GM21825 (cell line): ENCODE data around the gene DNAJB4.

Experiments
- ATAC-seq: cut with Tn5 transposase; IDR thresholded peaks from one replicate; pipeline ENCODE4 v1.9.1; 2021; ENCODE audit warnings: mild to moderate bottlenecking, moderate library complexity; ENCODE audit not compliant: unreplicated experiment

Gene DNAJB4

DNA sequence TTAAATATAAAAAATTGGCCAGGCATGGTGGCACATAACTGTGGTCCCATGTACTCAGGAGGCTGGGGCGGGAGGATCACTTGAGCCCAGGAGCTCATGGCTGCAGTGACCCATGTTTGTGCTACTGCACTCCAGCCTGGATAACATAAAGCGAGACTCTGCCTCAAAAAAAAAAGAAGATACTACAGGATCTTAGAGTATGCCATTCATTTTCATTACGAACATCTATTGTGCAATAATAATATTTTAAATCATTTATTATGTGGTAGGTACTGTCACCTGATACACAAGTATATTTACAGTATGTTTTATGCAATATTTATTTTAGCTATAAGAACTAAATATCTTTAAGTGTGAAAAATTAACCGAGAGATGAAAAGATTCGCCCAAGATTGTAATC, 31.7 kb downstream of the DNAJB4 start:
- ATAC-seq = no peak

DNA sequence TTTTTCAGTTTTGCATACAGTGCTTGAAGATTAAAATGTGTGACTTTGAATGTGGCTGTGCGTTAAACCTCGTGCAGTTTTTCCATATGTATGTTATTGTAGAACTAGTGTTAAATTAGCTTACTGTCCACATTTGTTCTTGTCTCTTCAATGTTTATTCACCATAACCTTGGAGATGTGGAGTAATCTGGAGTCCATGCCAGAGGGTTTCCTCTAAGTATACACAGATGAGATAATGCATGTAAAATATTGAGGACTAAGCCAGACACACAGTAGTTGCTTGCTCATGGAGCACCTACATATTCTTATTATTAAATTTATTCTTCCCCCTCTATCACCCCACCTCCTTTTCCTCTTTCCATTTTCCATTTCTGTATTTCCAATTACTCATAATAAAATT, 33.3 kb downstream of the DNAJB4 start:
- ATAC-seq = no peak

DNA sequence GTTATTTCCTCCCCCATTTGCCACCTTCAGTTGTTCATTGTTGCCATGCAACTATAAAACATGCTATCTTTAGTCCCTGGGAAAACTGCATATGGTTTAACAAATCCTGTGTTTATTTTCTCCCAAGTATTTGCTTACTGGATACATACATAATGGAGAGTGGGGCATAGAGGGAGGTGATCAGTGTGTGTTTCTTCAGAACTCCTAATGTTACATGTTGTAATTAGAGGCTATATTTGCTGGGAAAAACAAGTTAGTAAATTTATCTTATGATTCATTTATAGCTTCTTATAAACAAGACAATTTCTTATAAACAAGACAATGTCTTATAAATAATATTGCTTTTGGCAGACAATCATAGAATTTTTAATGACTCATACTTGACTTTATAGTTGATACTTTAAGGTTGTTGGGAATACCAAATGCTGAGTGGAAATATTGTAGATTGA, 33.8 kb downstream of the DNAJB4 start:
- no peak for ATAC-seq

DNA sequence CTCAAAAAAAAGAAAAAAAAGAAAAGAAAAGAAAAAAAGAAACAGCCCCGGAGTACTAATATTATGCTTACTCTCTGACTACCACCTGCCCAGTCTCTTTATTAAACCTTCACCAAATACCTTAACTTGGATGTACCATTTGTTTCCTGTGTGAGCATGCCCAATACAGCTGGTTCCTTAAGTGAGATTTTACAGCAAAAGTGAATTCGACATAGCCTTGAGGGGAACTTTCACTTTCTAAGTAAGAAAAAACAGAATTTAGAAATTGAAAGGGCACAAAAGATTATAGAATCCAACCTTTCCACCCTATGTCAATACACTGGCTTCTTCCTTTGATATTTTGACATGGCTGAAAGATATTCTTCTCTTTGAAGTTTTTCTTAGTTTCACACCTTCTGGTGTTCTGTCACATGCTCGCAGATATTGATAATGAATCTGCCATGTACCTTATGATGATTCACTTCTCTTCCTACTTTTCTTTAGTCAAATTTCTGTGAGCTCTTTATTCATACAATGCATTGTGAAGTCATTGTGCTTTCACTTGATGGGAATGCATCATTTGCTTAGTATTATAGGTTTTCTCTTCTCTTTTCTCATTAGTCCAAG, 35.8 kb downstream of the DNAJB4 start:
- ATAC-seq = no peak

DNA sequence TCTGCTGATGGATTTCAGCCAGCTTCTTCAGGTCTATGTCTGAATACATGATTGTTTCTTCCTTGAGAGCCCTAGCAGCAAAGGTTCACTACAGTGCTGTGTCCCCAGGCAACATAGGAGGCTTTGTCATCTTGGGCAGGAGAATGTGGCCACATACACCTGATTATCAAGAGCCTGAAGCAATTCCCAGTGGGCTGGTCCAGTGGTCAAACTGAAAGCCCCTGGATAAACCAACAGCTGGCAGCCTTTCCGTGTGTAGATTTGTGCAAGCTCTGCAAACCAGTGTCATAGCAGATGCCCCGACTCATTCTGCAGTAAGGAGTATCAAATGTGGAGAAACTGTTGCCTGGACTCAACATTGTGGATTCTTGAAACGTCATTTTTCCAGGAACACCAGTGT, 38.7 kb downstream of the DNAJB4 start:
- ATAC-seq = no peak

DNA sequence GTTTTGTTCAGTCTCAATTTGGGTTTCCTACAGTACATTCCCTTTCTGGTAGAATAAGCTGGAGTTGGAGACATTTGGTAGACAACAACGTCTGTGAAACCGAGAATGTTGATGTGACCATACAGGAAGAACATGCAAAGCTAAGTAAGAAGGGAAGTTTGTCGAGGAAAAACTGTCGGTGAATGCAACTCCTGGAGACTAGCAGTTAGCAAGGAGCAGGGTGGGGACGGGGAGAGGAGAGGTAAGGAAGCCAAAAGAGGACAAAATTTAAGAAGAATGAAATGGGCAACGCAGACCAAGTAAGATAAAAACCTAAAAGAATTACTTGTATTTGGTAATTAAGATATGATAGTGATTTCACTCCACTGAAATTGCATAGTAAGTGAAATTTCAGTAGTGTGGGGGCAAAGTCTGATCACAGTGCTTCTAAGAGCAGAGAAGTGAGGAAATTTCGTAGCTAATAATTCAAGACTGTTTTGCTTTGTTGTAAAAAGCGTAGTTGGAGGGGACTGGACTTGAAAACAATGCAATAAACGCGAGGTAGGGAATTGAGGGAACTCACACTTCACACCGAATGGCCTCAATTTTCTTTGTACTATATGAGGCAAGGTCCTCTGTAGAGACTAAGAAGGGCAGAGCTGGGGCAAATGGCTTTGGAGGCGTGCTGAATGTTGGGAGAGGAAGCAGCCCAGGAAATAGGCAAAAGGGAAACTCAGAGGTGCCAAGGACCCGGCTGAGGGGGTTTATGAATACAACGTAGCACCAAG, 40.2 kb downstream of the DNAJB4 start:
- no peak for ATAC-seq

DNA sequence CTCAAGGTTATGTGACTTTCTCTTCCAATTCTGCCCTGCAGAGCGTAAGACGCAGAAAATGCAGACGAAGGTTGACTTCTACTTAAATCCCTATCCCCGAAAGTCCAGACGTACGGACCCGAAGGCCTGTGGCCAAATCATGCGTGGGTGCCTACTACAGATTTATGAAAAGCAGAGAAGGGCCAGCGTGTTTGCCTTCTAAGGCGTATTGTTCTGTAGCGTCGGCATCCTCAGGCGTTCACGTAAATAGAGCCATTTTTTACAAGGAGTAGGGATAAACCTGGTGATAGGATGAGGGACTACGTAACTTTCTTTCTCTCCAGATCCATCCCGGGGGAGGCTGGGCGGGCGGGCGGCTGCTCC, 40.8 kb downstream of the DNAJB4 start:
- no peak for ATAC-seq

DNA sequence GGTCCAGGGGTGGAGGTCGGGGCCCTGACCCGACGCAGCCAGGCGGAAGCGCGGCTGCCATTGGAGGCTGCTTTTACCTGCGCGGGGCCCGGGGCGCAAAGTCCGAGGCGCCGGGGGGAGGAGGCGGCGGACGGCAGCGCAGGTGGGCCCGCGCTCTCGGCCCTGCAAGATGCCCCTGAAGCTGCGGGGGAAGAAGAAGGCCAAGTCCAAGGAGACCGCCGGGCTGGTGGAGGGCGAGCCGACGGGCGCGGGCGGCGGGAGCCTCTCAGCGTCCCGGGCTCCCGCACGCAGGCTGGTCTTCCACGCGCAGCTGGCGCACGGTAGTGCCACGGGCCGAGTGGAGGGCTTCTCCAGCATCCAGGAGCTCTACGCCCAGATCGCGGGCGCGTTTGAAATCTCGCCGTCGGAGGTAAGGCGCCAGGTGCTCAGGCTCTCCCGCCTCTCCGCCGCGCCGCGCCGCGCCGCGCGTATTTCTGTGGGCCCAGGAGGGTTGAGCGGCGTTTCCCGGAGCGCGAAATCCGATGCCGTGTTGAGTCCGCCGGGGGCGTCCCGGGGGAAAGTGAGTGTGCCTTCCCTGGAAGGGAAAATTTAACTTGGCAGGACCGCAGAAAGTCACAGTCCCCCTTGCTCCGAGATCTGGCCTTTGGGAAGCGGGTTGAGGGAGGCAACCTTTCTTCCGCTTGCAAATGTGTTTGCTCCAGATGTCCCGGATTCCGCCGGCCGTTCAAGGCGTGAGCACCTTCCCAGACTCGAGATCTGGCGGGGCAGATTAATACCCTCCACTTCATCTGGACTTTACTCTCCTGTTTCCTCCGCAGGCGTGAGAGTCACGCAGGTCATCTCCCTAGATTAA, 41.4 kb downstream of the DNAJB4 start, which contains the start of gene GIPC2:
TSS of gene GIPC2 (plus strand) at position 41 of the 853 bp plus-strand sequence. CDS start at position 170, 129 bp downstream.
- no peak for ATAC-seq

DNA sequence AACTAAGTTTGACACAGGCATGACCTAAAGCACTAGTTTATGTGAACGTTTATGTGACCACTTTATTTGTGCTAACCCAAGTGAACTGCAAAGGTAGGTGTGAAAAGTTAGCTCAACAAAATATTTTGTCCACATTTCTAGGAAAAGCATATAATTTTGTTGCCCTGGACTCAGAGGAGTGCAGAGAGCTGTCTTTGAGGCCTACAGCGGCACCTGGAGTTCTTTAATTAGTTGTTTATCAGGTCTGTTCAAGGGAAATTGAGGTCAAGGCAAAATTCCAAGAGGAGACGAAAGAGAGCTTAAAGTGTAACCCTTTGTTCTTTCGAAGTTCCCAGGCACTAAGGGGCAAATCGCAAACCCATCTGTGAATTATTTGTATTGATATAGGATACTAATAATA, 42.4 kb downstream of the DNAJB4 start:
- ATAC-seq = no peak

DNA sequence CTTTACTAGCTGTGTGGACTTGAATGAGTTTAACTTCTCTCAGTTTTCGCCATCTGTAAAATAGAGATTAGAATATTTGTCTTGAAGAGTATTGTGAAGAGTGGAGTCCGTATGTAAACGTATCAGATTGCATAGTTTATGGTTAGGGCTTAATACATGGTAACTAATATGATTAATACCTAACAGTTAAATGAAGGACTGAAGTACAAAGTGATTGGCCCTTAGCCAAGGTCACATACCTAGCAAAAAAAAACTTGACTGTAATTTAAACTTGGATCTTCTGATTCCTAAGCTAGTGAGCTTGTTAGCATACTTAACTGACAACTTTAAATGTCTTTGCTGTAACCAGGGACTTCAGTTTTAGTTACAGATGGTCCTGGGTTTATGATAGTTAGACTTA, 42.9 kb downstream of the DNAJB4 start:
- no peak for ATAC-seq

DNA sequence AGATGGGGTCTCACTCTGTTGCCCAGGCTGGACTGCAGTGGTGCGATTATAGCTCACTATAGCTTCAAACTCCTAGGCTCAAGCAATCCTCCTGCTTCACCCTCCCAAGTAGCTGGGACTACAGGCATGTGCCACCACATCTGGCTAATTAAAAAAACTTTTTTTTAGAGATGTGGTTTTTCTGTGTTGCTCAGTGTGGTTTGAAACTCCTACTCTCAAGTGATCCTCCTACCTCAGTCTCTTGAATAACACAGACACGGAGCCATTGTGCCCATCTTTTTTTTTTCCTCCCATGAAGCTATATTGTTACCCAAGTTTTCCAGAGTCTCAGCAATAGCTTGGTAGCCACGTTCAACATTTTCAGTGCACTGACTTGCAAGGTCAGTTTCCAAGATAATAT, 43.7 kb downstream of the DNAJB4 start:
- ATAC-seq = no peak

DNA sequence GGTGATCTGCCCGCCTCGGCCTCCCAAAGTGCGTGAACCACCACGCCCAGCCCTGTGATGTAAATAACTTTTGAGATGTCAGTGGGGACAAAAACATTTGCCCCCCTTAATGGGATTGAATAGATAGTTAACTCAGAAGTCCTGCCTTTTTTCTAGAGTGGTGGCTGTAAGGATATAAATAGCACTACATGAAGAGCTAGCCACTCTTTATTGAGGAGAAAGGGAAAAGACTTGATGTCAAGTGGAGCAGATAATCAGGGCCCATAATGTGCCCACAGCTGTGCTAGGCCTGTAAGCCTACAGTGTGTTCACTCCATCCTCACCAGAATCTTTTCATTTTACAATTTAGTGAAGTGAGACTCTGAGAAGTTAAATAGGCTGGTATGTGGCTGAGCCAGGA, 44.7 kb downstream of the DNAJB4 start:
- no peak for ATAC-seq

DNA sequence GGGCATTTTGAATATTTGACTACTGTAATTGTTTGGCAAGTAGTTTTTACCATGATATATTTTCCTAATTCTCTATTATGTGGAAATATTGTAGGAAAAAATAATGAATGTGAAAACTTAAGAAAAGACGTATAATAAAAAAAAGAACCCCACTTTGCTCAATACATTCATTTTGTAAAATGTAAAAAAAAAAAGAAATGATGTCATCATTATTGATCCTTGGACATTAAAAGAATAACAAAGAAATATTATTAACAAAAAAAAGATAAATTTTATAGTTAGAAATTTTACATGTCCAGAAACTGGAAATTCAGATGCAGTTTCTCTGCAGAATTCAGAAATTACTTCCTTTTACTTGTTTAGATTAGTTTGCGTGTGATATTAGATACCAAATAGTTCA, 46.3 kb downstream of the DNAJB4 start:
- no peak for ATAC-seq

DNA sequence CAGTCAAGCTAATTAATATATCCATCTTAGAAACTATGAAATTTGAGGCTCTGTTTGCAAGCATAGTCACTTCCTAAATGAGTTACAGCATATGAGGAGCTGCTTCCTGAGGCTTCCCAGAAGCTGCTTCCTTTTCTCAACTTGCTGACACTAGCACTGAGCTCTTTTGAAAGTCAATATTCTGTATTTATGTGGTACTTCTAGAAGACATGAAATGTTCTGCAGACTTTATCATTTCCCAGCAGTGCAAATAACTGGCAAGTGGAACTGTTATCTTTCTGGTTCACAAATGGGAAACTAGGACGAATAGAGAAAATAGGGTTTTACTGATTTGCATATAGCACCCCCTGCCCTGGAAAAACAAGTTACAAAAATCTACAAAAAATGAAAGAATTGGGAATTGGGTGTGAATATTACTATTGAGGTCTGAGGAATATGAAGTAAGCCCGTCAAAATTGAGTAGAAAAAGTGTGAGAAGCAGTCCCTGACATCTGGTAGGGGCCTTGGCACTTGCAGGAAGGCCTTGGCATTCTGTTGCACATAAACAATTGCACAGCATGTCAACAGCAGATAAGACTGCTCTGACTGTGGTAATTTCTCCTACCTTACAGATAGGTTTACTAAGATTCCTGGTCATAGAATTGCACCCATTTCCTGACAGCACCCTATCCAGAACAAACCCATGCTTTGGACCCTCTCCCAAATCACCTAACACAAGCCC, 48.1 kb downstream of the DNAJB4 start:
- ATAC-seq = no peak

DNA sequence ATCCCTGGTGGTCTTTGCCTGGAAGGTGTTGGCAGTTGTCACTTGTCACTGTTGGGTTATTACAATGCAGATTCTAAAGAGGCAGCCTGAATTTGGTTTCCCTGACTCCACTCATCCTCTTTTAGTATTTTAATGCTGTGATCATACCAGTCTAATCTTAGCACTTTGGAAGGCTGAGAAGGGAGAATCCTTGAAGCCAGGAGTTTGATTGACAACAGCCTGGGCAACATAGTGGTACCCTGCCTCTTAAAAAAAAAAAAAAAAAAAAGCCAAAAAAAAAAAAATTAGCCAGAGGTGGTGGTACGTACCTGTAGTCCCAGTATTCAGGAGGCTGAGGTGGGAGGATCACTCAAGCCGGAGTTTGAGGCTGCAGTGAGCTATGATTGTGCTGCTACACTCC, 48.8 kb downstream of the DNAJB4 start:
- ATAC-seq = no peak

DNA sequence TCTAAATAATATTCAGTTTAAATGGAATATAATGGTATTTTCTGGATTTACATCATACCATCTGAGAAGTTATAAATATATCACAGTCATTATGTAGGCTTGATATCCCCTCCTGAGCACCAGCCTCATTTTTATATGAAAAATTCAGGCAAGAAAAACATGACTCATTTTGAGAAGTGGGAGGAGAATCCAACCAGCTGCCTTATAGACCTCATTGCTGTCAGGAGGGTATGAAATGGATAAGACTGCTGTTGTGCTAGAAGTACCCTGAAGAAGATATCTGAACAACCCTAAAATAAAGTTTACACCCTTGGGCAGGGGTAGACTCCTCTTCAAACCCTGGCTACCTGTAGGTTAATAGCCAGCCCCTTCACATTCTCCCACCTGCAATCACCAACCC, 49.8 kb downstream of the DNAJB4 start:
- no peak for ATAC-seq

DNA sequence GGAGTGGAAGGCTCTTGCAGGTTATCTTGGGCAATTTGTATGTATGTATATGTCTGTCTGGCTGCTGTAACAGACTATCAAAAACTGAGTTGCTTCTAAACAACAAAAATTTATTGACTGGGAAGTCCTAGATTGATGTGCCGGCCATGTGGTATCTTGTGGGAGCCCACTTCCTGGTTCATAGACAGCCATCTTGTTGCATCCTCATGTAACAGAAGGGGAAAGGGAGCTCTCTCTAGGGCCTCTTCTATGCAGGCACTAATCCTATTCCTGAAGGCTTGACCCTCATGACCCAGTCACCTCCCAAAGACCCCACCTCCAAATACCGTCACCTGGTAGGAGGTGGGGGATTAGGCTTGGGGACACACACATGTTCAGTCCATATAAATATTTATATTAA, 50.2 kb downstream of the DNAJB4 start:
- ATAC-seq = no peak

DNA sequence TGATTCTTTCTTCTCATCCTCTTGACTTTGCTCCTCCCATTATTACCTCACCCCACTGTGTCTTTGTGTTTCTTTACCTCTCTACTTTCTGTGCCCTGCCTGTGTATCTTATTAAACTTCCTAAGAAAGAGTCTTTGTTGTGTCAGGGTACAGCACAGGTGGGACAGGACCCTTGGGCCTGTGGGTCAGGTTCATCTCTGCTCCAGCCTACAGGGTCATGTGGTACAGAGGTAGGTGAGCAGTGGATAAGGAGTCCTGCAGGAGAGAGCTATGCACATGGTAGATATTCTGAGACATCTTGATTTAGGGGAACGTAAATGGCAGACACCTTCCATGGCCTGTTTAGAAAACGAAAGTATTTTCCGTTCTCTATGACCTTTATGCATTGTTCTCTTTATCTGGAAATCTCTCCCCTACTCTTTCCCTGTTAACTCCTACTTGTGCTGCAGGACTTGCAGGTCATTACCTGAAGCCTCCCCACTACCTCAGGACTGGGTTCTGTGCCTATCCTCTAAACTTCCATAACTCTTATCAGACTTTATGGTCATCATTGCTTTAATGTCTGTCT, 50.9 kb downstream of the DNAJB4 start:
- ATAC-seq = no peak

DNA sequence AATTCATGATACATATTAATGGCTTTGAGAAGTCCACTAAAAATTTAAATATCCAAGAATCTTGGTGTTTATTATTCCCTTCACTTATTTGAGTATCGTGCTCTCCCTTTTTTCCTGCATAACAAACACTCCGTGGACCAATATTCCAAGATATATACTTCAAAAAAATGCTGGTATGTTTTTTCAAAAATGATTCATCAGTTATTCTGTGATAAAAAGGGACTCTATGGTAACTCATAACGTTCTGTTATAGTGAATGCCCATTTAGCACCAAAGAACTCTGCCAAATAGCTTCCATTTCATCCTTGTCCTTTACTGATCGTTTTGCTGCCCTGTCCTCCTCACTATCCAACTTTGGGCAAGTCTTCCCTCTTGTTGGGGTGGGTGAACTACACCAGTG, 53.9 kb downstream of the DNAJB4 start:
- ATAC-seq = no peak

DNA sequence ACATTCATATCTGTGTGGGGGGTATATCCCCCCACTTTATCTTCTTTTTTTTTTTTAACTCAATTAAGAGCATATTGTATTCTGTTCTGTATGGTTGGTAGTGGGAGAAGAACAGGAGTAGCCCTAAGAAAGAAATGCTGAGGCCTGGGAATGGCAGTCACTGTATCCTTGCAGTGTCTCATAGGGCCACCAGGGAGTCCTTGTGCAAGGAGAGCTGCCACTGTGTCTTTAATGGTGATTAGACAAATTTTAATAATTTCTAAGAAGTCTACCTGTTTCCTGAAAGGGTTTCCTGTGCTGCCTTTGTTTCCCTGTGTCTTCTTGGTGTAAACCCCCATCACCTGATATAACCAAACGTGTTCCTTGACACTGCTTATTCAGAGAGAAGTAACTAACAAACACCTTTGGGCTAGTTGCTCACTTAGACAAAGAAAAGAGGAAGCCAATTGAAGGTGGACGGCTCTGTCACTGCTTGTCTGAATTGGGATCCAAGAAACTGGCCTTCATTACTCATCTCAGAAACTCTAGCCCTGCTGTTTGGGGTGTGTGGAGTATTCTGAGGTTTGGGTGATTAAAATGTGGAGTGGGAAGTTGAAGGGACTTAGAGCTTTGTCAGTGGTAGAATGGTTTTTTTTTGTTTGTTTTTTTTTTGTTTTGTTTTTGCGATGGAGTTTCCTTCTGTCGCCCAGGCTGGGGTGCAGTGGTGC, 56.3 kb downstream of the DNAJB4 start:
- peak; percentile 79 for ATAC-seq
